Vagina (tissue), 2 donors: Measurements from ENCODE around the gene IPO11.

Experiments
- CTCF ChIP-seq, 3 experiments: fragments of 450-650 bp in 2 of 3; fragments of 200-600 bp in 1 of 3; sonication (generic) in 1 of 3; IDR thresholded peaks; one replicate each; pipeline ENCODE4 v1.5.1; 2017 to 2019; ENCODE audit warnings: antibody characterized with exemption in 3 of 3, mild to moderate bottlenecking in 2 of 3, moderate library complexity in 2 of 3
- POLR2A ChIP-seq, 2 donors: fragments of 450-650 bp; IDR thresholded peaks; one replicate each; pipeline ENCODE4 v1.6.1; 2017; ENCODE audit warnings: antibody characterized with exemption in 2 of 2, mild to moderate bottlenecking in 2 of 2, moderate library complexity in 2 of 2

DNA sequence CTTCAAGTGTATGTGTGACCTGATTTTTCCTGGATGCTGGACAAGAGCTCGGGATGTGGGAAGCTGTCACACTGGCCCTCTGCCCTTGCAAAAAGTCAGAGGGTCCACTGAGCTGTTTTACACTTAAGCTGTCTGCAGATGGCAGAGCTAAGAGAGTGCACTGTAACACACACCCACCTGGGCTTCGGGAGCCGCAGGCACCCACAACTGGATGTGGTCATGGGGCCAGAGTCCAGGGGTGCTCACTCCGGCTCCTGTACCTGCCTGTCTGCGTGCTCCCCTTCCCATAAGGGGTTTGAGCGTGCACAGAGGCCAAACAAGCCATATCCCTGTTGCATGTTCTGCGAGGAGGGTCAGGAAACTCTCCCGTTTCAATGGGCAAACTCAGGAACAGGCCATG lies 248.6 kb downstream of the IPO11 start:
- TF ChIP-seq CTCF (IDR thresholded peaks at IDR 0.05), result no peak
- TF ChIP-seq POLR2A (IDR thresholded peaks at IDR 0.05), result no peak
